NCI-H2171 (cell line): Measurements from ENCODE around the gene SUSD3.
"Not testable (repeated sequence)": the region's sequence is repeated elsewhere in the genome, so short reads cannot be mapped to it uniquely, and the experiment has no call there.

Source experiments
- DNase-seq: peaks from one replicate; lab custom pipeline; 2025; lab: John Stamatoyannopoulos, UW

SUSD3 gene

GRCh38 chr9:93112116-93112863 lies 53.8 kb downstream of the SUSD3 start:
- DNase-seq = no peak

GRCh38 chr9:93112864-93113389 lies 54.4 kb downstream of the SUSD3 start:
- no peak for DNase-seq

GRCh38 chr9:93114169-93114983 lies 55.9 kb downstream of the SUSD3 start:
- peak; percentile 75 for DNase-seq

GRCh38 chr9:93114984-93115335 lies 56.5 kb downstream of the SUSD3 start:
- DNase-seq = no peak

GRCh38 chr9:93115486-93116071 lies 57.1 kb downstream of the SUSD3 start:
- DNase-seq = no peak

GRCh38 chr9:93116072-93116961 lies 57.8 kb downstream of the SUSD3 start:
- DNase-seq = no peak

- DNase-seq = not testable (repeated sequence)
These were observed 59.0 kb downstream of the SUSD3 start for GRCh38 chr9:93117521-93117920.

GRCh38 chr9:93117924-93118862 lies 59.7 kb downstream of the SUSD3 start:
- no peak for DNase-seq

- DNase-seq = no peak
These were observed 60.6 kb downstream of the SUSD3 start for GRCh38 chr9:93118863-93119702.

GRCh38 chr9:93119703-93119952 lies 61.1 kb downstream of the SUSD3 start:
- DNase-seq = no peak

GRCh38 chr9:93119953-93120845 lies 61.7 kb downstream of the SUSD3 start:
- no peak for DNase-seq

GRCh38 chr9:93120846-93121315 lies 62.4 kb downstream of the SUSD3 start:
- no peak for DNase-seq

GRCh38 chr9:93121316-93122241 lies 63.1 kb downstream of the SUSD3 start:
- DNase-seq = no peak

- no peak for DNase-seq
These were observed 64.3 kb downstream of the SUSD3 start for GRCh38 chr9:93122721-93123221.

GRCh38 chr9:93123561-93124283 lies 65.2 kb downstream of the SUSD3 start:
- DNase-seq = no peak

- DNase-seq = no peak
These were observed 66.3 kb downstream of the SUSD3 start for GRCh38 chr9:93124793-93125192.
